Activated naive CD4-positive, alpha-beta T cell treated with anti-CD3 and anti-CD28 coated beads for 36 hours (primary cell): Measurements from ENCODE around the gene ZC3H18. TPM values are rescaled to one million over a fixed set of nuclear protein-coding genes. Genes with fewer than 3 reads are reported as not detected.
A peak's percentile ranks its signal among the peaks of the same experiment; 100 is the strongest.

Experiments used
- CTCF ChIA-PET: fragments of 350-600 bp; sonication (Branson Sonifier 250); formaldehyde crosslinking; loops from one replicate; lab custom pipeline; 2021; ENCODE audit warnings: antibody characterized with exemption; lab: Charles Lee
- DNase-seq: peaks from one replicate; pipeline ENCODE4 v3.0.0-alpha.2; 2020
- H3K27ac Mint-ChIP-seq: one replicate; pipeline ENCODE4 v1.8.0; 2021; ENCODE audit warnings: mild to moderate bottlenecking, mixed read lengths
- H3K27me3 Mint-ChIP-seq: one replicate; pipeline ENCODE4 v1.8.0; 2021; ENCODE audit warnings: low read depth, mixed read lengths
- H3K36me3 Mint-ChIP-seq: one replicate; pipeline ENCODE4 v1.8.0; 2021; ENCODE audit warnings: low read depth, mixed read lengths
- H3K4me1 Mint-ChIP-seq: one replicate; pipeline ENCODE4 v1.8.0; 2021; ENCODE audit warnings: low read depth, mixed read lengths
- H3K4me3 Mint-ChIP-seq: one replicate; pipeline ENCODE4 v1.8.0; 2021; ENCODE audit warnings: mild to moderate bottlenecking, moderate library complexity, mixed read lengths
- H3K9me3 Mint-ChIP-seq: one replicate; pipeline ENCODE4 v1.8.0; 2021; ENCODE audit warnings: mixed read lengths
- intact Hi-C: fragments of 100-400 bp; cut with micrococcal nuclease; formaldehyde crosslinking; loops from one replicate; pipeline ENCODE4 v1.15.1; 2023
- total RNA-seq, 2 experiments: library from RNA; stranded (reverse); gene quantifications; one replicate each; pipeline ENCODE4 v1.2.3, GENCODE V29; 2021

ZC3H18 gene
- total RNA-seq, 2 experiments from 2014 or later: 55.8 to 58.5 TPM

DNA sequence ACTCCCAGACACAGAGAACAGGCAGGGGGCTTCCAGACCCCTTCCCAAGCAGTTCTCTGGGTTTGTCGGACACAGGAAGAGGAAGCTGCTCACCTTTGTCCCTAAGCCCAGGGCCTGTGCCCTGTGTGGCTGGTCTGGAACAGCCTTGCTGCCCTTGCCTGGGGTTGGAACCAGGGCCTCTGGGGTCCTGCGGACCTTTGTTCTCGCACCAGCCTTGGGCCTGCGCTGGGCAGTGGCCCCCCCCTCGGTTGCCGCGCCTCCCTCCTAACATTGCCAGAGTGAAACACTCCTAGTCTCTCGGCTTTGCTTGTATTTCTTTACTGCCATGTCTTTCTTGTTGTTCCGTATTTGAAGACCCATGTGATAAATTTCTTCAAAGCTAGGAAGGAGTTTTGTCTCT, 59.6 kb downstream of the ZC3H18 start:
- intact Hi-C loops: no loop called here
- Mint-ChIP-seq H3K27me3 (no peaks in the 10 kb centered on the region), H3K9me3 (no peaks in the 10 kb centered on the region), H3K36me3 (peaks cover 14% of the 10 kb centered on the region), H3K4me1 (peaks cover 13% of the 10 kb centered on the region), H3K4me3 (no peak overlapping the region), H3K27ac (no peak overlapping the region)
- no peak for DNase-seq
- CTCF ChIA-PET: no interaction called here

- no peak for DNase-seq
- Mint-ChIP-seq H3K36me3 (peaks cover 14% of the 10 kb centered on the region), H3K4me1 (peaks cover 19% of the 10 kb centered on the region), H3K9me3 (no peaks in the 10 kb centered on the region), H3K27ac (no peak overlapping the region), H3K27me3 (peaks cover 3% of the 10 kb centered on the region), H3K4me3 (no peak overlapping the region)
- CTCF ChIA-PET: no interaction called here
- intact Hi-C loops: no loop called here
Measured at GRCh38 chr16:88630433-88630832, 60.2 kb downstream of the ZC3H18 start.

DNA sequence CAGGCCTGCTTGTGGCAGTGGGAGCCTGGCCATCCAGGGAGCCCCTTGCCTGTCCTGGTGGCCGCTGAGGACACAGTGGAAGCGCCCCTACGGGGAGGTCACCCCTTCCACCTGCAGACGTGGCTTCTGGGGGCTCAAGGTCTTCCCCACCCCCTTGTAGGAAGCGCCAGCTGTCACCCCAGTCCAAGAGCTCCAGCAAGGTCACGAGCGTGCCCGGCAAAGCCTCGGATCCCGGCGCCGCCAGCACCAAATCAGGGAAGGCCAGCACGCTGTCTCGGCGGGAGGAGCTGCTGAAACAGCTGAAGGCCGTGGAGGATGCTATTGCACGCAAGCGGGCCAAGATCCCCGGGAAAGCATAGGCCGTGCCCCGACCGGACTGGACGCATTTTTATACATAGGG, 60.7 kb downstream of the ZC3H18 start:
- CTCF ChIA-PET: no interaction called here
- Mint-ChIP-seq H3K9me3 (no peaks in the 10 kb centered on the region), H3K4me1 (peaks cover 19% of the 10 kb centered on the region), H3K27ac (no peak overlapping the region), H3K27me3 (peaks cover 3% of the 10 kb centered on the region), H3K36me3 (peaks cover 14% of the 10 kb centered on the region), H3K4me3 (no peak overlapping the region)
- no peak for DNase-seq
- intact Hi-C loops: no loop called here

- intact Hi-C loops: no loop called here
- Mint-ChIP-seq H3K36me3 (peaks cover 14% of the 10 kb centered on the region), H3K27ac (no peak overlapping the region), H3K4me3 (no peak overlapping the region), H3K27me3 (peaks cover 5% of the 10 kb centered on the region), H3K4me1 (peaks cover 22% of the 10 kb centered on the region), H3K9me3 (no peaks in the 10 kb centered on the region)
- CTCF ChIA-PET: no interaction called here
- no peak for DNase-seq
Measured at GRCh38 chr16:88631384-88631783, 61.2 kb downstream of the ZC3H18 start.

DNA sequence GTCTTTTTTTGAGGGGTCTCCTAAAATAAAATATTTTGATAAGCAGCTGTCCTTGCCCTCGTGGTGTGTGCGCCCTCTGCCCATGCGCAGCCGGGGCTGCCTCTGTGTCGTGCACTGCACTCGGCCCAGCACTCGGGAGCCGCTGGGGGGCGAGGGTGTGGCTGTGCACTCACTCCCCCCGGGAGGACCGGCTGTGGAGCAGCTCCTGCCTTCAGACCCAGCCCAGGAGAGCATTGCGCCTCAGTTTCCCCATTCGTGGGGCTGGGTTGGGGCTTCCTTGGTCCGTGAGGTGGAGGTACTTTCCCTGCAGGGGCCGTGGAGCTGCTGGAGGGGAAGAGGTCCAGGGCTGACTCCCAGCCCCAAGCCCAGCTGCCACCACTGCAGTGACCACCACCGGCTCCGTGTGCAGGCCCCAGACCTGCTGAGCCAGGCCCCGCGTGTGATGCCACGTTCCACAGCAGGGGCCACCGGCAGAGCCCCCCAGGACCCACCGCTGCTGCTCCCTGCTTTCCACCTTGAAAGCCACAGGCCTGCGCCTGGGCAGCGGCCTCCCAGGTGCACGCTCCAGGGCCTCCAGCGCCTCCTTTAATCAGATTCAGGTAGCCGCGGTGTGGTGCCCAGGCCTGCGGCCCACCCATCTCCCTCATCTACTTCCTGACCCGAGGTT, 61.9 kb downstream of the ZC3H18 start:
- Mint-ChIP-seq H3K4me1 (peaks cover 24% of the 10 kb centered on the region), H3K4me3 (no peak overlapping the region), H3K27me3 (peaks cover 8% of the 10 kb centered on the region), H3K9me3 (peaks cover under 1% of the 10 kb centered on the region), H3K36me3 (peaks cover 9% of the 10 kb centered on the region), H3K27ac (no peak overlapping the region)
- intact Hi-C loops: no loop called here
- DNase-seq: no peak
- CTCF ChIA-PET: interaction anchor here (1.1 kb wide), 1 partner anchor 194 kb away, joined by 3 read pairs; no protein-coding TSS in a partner anchor

GRCh38 chr16:88632587-88632930, 62.4 kb downstream of the ZC3H18 start:
- Mint-ChIP-seq H3K4me3 (no peak overlapping the region), H3K27ac (no peak overlapping the region), H3K4me1 (peaks cover 28% of the 10 kb centered on the region), H3K36me3 (peaks cover 8% of the 10 kb centered on the region), H3K27me3 (peaks cover 12% of the 10 kb centered on the region), H3K9me3 (peaks cover 2% of the 10 kb centered on the region)
- no peak for DNase-seq
- intact Hi-C loops: no loop called here
- CTCF ChIA-PET: interaction anchor here (1.1 kb wide), 1 partner anchor 195 kb away, joined by 3 read pairs; no protein-coding TSS in a partner anchor

- Mint-ChIP-seq H3K27ac (no peak overlapping the region), H3K4me3 (peak overlapping the region; percentile 52), H3K27me3 (peaks cover 19% of the 10 kb centered on the region), H3K4me1 (peaks cover 39% of the 10 kb centered on the region), H3K36me3 (peaks cover 7% of the 10 kb centered on the region), H3K9me3 (peaks cover 2% of the 10 kb centered on the region)
- peak; percentile 59 for DNase-seq
- intact Hi-C loops: loop anchor here (2.0 kb wide), 1 partner anchor 17 kb away; the partner anchor contains the start of gene CYBA
- CTCF ChIA-PET: interaction anchor here (0.9 to 1.2 kb wide), 2 partner anchors 63 to 104 kb away, joined by 3 read pairs; partner anchors contain the start of gene ZC3H18
Measured at GRCh38 chr16:88633684-88634140, 63.5 kb downstream of the ZC3H18 start.

DNA sequence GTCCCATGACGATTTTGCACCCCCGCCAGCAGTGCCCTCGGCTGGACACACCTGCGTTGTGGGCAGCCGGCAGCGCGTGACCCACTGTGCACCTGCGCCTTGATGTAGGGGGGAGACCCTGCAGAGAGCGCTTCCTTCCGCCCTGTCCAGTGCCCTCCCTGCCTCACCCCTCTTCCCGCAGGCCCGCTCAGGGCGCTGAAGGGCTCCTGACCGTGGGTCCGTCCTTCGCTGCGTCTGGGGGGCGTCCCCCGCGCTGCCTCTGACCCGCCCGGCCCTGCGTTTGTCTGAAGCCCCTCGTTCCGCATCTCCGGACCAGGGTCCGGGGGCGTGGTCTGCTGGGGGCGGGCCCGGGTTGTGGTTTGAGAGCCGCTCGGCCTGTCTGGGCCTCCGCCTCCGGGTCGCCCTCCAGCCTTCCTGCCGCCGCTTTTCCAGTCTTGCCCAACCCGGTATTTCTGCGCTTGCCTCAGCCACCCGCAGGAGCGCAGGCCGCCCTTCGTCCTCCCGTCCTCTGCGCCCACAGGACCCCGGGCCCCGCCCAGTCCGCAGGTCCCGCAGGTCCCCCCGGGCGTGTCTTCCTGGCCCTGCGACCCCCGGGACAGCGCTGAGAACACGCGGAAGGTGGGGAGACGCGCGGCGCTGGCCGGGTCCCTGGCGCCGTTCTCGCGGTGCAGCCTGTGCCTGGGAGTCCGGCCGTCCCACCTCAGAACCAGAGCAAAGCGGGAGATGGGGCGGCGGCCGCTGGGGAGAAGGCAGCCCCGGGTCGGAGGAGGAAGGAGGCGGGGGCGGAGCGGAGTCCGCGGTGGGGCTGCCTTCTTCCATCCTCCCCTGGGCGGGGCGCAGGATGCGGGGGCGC, 64.2 kb downstream of the ZC3H18 start:
- H3K36me3 Mint-ChIP-seq: peaks cover 7% of the 10 kb centered on the region
- H3K4me3 Mint-ChIP-seq: peak overlapping the region; percentile 52
- peak; percentile 56 for DNase-seq
- H3K27me3 Mint-ChIP-seq: peaks cover 19% of the 10 kb centered on the region
- no peak overlapping the region for H3K27ac Mint-ChIP-seq
- peaks cover 40% of the 10 kb centered on the region for H3K4me1 Mint-ChIP-seq
- peaks cover 2% of the 10 kb centered on the region for H3K9me3 Mint-ChIP-seq
- CTCF ChIA-PET: interaction anchor here (0.9 to 1.2 kb wide), 2 partner anchors 64 to 103 kb away, joined by 3 read pairs; partner anchors contain the start of gene ZC3H18
- intact Hi-C loops: loop anchor here (2.0 kb wide), 1 partner anchor 16 kb away; the partner anchor contains the start of gene CYBA

GRCh38 chr16:88634994-88635670, 64.9 kb downstream of the ZC3H18 start:
- intact Hi-C loops: loop anchor here (2.0 to 5.0 kb wide), 2 partner anchors 16 to 67 kb away; partner anchors contain the start of gene CYBA
- Mint-ChIP-seq H3K36me3 (peaks cover 7% of the 10 kb centered on the region), H3K9me3 (peaks cover 2% of the 10 kb centered on the region), H3K27ac (no peak overlapping the region), H3K4me1 (peaks cover 43% of the 10 kb centered on the region), H3K4me3 (peak overlapping the region; percentile 48), H3K27me3 (peaks cover 22% of the 10 kb centered on the region)
- no peak for DNase-seq
- CTCF ChIA-PET: no interaction called here

DNA sequence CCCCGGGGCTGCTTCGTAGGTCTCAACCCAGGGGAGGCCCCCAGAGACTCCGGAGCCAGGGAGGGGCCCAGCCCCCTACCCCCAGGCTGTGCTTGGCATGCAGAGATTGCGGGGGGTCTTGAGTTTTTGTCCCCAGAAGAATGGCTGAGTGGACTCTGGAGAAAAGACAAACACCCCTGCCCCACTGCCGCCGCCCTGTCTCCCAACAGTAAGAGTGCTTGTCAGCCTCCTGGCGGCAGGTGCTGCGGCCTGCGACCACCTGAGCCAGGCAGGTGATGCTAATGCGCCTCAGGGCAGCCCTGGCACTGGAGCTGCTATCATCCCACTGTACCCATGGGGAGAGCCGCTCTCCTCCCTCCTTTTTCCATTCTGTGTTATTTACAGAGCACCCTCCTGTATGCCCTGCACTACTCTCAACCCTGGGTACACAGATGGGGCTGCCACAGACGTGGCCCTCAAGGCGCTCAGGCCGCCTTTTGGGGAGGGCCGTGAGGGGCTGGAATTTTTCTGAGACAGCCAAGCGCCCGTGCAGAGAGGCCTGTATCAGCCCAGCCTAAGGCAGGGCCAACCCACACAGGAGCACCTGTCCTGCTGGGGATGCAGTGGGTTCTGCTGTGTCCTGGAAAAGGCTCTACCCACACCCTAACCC, 65.6 kb downstream of the ZC3H18 start:
- no peak for DNase-seq
- CTCF ChIA-PET: interaction anchor here (1.4 kb wide), 1 partner anchor 151 kb away, joined by 6 read pairs; no protein-coding TSS in a partner anchor
- H3K27me3 Mint-ChIP-seq: peaks cover 27% of the 10 kb centered on the region
- peaks cover 47% of the 10 kb centered on the region for H3K4me1 Mint-ChIP-seq
- intact Hi-C loops: loop anchor here (2.0 to 5.0 kb wide), 3 partner anchors 15 to 67 kb away; partner anchors contain the start of genes CYBA and SNAI3
- H3K9me3 Mint-ChIP-seq: peaks cover 2% of the 10 kb centered on the region
- H3K27ac Mint-ChIP-seq: no peak overlapping the region
- H3K4me3 Mint-ChIP-seq: no peak overlapping the region
- peaks cover 7% of the 10 kb centered on the region for H3K36me3 Mint-ChIP-seq

DNA sequence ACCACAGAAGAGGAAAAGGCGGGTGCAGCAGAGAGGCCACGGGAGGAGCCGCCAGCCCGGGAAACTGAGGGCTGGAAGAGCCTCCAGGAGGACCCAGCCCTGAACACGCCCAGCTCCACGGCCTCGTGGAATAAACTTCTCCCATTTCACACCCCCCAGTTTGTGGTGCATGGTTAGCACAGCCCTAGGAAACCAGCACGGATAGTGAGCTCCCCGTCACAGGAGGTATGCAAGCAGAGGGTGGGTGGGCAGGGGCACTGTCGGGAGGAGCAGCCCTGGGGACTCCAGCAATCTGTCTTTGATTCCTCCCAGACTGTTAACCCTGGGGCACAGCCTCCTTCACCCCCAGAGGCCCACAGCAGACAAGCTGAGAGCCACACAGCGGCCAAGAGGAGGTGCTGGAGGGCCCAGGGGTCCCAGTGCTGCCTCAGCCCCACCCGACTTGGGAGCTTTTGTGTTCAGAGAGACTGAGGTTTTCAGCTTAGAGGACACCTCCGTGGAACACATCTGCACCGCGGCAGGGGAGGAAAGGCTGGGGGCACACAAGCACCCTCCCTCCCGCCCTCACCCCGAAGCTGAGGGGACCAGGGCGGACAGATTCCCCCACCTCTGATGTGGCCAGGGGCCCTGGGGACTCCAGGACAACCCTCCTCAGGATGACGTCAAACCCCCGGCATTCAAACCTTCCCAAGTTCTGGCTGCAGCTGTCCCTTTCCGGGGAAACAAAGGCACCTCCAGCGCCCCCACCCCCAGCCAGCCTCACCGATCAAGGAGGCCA, 66.5 kb downstream of the ZC3H18 start:
- intact Hi-C loops: loop anchor here (2.0 to 5.0 kb wide), 2 partner anchors 50 to 66 kb away; partner anchors contain the start of gene SNAI3
- peaks cover 4% of the 10 kb centered on the region for H3K36me3 Mint-ChIP-seq
- H3K9me3 Mint-ChIP-seq: peaks cover 2% of the 10 kb centered on the region
- no peak overlapping the region for H3K27ac Mint-ChIP-seq
- no peak for DNase-seq
- CTCF ChIA-PET: interaction anchor here (1.4 kb wide), 2 partner anchors 150 to 221 kb away, joined by 3 to 6 read pairs; no protein-coding TSS in a partner anchor
- peaks cover 48% of the 10 kb centered on the region for H3K4me1 Mint-ChIP-seq
- peaks cover 27% of the 10 kb centered on the region for H3K27me3 Mint-ChIP-seq
- no peak overlapping the region for H3K4me3 Mint-ChIP-seq
